ENCODE results near the gene PCGF2.

The PCGF2 gene

DNA sequence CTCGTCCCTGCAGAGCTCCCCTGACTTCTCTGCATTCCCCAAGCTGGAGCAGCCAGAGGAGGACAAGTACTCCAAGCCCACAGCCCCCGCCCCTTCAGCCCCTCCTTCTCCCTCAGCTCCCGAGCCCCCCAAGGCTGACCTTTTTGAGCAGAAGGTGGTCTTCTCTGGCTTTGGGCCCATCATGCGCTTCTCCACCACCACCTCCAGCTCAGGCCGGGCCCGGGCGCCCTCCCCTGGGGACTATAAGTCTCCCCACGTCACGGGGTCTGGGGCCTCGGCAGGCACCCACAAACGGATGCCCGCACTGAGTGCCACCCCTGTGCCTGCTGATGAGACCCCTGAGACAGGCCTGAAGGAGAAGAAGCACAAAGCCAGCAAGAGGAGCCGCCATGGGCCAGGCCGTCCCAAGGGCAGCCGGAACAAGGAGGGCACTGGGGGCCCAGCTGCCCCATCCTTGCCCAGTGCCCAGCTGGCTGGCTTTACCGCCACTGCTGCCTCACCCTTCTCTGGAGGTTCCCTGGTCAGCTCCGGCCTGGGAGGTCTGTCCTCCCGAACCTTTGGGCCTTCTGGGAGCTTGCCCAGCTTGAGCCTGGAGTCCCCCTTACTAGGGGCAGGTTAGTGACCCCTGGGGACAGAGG, 31.6 kb downstream of the PCGF2 start:
- no peak for DNase-seq

DNA sequence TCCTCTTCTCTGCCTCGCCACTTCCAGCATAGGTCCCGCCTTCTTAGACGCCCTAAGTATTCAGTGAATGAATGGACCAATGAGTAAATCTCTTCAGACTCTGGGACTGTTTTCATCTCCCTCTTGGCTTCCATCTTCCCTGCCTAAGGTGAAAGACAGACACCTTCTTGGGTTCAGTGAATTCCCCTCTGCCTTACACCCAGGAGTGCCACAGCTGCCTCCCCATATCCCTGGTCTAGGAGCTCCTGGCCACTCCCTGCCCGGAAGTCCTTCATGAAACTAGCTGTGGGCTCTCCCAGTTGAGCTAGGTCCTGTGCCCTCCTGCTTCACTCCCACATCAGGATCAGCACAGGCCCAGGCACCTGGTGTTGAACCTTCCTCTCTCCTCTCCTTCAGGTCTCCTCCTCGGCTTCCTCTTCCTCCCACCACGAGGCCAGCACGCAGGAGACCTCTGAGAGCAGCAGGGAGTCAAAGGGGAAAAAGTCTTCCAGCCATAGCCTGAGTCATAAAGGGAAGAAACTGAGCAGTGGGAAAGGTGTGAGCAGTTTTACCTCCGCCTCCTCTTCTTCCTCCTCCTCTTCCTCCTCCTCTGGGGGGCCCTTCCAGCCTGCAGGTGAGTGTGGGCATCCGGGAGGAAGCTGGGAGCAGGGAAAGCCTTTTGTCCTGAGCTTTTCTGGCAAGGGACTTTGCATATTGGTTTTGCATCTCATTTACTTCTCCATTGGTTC, 32.8 kb downstream of the PCGF2 start:
- no peak for DNase-seq

DNA sequence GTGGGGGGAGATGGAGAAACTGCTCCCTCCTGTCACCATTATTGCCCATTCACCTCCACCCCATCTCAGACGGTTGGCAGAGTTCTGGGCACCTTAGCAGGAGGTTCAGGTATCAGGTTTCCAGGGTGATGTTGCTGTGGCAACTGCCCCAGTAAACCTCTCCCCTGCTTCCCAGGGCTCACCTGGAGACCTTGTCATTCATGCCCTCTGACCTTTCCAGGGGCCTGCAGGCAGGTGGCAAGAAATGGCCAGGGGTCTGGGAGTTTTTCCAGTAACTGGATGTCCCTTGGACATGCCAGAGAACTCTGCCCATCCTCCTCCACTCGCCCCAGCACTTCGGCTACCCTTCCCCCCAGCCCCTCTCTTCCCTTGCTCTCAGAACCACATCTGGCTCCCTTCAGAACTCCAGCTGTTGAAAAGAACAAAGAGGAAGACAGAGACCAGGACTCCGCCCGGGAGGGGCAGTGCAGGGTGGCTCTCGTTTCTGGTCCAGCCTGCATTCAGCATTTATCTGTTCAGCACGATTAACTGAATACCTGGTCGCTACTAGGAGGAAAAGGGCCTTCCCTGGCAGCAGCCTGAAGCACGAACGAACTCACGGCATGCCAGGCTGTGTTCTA, 34.6 kb downstream of the PCGF2 start:
- DNase-seq, result peak; percentile 35

DNA sequence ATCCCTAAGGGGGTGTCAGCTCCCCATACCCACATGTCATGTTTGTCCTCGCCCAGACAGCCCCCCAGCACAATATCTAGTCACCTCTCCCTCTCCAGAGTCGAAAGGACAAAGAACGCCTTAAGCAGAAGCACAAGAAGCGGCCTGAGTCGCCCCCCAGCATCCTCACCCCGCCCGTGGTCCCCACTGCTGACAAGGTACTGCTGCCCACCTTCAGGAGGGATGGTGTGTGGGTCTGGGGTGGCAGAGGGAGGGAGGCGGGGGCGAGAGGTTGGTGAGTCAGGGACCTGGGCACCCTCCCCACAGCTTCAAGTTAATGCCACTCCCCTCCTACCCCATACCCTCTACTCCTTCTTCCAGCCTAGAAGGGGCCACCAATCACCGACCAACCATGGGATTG, 35.5 kb downstream of the PCGF2 start:
- no peak for DNase-seq

DNA sequence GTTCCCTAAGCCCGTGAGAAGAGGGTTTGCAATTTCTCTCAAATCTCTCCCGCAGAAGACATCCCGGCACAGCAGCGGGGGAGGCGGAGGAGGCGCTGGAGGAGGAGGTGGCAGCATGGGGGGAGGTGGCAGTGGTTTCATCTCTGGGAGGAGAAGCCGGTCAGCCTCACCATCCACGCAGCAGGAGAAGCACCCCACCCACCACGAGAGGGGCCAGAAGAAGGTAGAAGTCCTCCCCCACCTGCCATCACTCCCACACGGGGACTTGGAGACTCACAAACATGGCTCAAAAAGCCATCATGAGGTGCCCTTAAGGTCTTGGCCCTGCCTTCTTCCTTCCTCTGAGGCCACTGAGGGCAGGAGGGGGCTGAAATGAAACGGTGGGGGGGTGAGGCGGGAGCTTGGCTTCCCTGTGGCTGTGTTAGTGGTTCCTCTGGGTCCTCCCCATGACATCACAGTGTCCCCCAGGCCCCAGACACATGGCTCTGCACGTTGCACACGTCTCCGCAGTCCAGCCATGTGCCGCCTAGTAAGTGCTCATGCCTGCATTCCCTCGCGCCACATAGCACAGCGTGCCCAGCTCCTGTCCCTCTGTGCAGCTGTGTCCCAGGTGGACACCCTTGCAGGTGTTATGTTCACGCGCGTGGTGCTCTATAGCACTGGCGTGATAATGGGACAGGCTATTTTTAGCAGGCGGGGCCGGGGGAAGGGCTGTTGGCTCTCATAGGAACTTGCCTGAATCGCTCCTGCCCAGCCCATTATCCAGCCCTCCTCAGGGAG, 36.2 kb downstream of the PCGF2 start:
- no peak for DNase-seq

DNA sequence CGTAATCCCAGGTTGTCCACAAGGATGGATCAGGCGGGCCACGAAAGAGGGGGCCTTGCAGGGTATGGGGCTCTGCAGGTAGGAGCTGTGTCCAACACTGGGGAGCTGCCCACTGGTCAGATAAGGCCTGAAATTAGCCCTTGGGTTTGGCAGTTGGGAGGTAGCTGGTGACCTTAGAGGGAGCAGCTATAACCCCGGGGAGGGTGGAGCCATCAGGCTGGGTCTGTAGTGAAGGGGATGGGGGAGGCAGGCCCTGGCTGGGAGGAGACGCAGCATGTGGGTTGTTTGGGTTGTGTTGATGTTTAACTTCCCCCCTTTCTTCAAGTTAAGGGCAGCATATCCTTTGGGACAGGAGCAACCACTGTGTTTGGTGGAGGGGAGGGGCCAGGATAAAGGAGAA, 37.2 kb downstream of the PCGF2 start:
- DNase-seq, result no peak

DNA sequence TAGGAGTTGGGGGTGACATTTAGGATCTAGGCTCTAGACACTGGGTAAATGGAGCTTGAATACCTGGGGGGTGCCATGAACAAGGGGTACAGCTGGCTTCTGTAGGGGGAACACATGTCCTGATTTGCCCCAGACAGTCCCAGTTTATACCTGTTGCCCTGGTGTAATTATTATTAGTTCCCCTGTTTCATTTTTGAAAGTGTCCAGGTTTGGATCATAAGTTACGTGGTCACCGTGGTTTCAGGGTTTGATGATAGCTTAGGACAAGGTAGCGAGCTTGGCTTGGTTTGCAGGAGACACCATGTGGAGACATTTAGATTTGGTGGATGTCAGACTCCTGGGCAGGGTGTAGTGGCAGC, 37.6 kb downstream of the PCGF2 start:
- DNase-seq, result no peak

DNA sequence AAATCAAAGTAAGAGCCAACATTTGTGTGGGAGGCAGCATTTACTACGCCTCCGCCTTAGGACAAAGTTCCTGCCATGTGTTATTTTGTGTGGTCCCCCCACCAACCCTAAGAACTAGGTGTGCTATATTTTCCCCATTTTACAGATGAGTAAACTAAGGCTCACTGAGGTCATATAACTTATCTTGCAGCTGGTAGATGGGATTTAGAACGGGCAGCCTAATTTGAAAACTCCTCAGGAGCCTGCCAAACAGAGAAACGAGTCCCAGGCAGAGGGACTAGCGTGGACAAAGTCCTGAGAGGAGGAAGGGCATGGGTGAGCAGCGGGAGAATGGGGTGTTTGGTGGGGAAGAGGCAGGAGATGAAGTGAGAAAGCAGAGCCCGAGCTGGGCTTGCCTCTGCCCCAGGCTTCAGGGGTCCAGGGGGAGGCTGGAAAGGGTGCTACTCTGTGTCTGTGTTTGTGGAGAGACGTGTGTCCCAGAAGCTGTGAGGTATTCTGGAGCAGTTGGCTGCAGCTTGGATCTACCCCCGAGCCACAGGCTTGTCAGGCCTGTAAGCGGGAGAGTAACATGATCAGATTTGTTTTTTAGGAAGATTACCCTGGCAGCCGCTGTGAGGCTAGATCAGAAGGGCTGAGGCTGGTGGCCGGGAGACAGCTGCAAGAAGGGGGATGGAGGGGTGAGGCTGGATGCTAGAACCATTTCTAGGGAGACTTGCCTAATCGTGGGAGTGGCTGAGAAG, 38.1 kb downstream of the PCGF2 start:
- no peak for DNase-seq

DNA sequence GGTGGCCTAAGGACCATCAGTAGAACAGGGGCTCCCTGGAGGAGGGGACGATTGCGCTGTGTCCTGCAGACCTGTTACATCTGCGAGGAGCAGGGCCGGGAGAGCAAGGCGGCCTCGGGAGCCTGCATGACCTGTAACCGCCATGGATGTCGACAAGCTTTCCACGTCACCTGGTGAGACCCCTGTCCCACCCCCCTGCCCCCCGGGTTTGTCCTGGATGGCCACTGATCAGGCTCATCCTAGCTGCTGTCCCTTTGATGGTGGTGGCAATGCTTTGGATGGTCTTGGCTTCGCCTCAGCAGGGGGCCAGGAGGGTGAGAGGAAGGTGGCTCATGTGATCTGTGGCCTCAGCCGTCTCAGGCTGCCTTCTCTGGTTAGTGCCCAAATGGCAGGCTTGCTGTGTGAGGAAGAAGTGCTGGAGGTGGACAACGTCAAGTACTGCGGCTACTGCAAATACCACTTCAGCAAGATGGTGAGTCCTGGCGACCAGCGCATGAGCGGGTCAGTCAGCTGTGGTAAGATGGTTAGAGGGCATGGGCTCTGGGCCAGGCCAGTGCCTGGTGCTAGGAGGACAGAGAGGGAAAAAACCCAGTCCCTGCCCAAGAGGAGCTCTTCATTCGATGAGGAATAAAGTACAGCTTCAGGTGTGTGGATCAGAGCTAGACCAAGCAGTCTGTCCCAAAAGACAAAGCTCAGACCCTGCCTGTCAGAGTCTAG, 38.9 kb downstream of the PCGF2 start:
- DNase-seq, result no peak

DNA sequence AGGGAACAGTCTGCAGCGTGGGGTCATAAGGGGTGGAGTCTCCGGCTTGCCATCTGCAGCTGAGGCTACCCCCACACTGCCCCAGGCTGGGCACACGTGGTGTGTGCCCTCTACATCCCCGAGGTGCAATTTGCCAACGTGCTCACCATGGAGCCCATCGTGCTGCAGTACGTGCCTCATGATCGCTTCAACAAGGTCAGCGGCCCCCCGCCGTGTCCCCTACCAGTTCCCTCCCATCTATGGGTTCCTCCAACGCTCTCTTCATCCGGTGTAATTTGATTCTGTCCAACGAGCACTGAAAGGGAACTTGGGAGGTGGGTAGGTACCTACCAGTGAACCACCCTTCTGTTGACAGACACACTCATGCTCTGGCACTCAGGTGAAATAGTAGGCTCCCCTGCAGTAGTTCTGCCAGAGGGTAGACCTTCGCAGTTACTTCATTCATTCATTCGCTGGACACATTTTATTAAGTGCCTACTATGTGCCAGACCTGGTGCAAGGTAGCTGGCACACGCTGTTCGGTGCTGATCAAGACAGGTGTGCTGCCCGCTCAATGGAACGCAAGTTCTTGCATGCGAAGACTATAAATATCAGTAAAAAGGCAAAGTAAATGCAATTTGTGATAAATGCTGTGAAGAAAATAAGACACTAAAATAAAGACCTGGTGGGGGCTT, 40.3 kb downstream of the PCGF2 start:
- DNase-seq, result peak; percentile 91

DNA sequence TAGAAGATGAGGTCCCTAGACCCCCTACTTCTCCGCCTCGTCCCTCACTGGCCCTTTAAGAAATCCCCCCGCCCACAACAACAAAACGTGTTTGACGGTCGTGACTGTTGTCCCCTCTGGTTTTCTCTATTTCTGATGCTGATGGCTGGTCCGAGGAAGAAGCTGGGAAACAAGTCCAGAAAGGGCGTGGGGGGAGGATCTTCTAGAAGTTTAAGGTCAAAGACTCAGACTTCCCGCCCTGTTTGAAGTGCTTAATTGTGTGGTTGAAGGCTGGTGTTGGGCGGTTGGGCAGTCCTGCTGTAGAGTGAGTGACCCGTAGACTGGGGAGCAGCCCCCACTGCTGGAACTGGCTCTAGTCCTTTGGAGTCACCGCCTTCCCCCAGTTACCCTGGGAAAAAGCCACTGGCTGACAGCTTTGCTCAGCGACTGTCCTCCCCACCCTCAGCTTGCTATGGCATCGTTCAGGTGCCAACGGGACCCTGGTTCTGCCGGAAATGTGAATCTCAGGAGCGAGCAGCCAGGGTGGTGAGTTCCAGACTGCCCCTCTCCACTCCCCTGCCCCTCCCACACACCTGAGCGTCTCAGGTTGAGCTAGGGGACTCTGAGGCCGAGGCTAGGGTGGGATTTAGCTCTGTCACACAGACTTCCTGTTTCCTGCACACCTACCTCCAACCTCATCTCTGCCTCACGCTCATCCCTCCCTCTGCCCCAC, 41.5 kb downstream of the PCGF2 start:
- DNase-seq, result peak; percentile 61

DNA sequence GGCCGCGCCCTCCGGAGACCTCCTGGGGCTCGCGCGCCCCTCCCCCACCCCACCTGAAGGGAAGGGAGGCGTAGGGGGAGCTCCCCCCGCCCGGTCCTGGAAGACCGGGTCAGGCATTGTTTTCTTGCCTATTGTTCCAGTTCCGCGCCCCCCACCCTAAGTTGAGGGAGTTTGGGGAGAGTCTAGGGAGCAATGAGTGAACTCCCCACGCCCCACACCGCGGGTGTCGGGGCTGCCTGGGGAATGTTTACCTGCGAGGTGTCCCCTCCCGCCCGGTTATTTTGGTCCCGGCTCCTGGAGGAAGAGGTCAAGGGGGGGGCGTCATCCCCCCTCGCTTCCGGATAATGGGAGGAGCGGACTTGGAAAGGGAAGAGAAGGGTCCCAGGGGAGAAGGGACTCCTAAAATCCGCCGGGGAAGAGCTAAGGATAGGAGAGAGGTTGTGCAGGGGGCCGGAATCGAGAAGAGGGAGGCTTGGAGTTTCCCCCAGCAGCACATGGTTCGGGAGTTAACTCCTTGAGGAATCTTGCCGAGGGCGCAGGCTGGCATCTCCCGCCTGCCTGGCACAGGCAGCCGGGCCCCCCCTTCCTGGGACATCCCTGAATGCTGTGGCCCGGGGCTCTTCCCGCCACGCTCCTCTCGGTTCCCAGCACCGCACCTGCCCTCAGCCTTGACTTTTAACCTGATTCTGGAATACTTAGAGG, 42.2 kb downstream of the PCGF2 start:
- DNase-seq, result peak; percentile 90

DNA sequence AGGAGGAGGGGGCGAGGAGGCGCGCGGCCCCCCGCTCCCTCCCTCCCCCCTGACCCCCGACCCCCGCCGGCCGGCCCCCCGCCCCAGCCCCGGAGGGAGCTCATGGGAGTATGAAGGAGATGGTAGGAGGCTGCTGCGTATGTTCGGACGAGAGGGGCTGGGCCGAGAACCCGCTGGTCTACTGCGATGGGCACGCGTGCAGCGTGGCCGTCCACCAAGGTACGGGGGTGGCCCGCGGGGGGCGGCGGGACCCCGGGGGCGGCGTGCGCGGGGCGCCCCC, 42.7 kb downstream of the PCGF2 start:
- DNase-seq, result no peak

DNA sequence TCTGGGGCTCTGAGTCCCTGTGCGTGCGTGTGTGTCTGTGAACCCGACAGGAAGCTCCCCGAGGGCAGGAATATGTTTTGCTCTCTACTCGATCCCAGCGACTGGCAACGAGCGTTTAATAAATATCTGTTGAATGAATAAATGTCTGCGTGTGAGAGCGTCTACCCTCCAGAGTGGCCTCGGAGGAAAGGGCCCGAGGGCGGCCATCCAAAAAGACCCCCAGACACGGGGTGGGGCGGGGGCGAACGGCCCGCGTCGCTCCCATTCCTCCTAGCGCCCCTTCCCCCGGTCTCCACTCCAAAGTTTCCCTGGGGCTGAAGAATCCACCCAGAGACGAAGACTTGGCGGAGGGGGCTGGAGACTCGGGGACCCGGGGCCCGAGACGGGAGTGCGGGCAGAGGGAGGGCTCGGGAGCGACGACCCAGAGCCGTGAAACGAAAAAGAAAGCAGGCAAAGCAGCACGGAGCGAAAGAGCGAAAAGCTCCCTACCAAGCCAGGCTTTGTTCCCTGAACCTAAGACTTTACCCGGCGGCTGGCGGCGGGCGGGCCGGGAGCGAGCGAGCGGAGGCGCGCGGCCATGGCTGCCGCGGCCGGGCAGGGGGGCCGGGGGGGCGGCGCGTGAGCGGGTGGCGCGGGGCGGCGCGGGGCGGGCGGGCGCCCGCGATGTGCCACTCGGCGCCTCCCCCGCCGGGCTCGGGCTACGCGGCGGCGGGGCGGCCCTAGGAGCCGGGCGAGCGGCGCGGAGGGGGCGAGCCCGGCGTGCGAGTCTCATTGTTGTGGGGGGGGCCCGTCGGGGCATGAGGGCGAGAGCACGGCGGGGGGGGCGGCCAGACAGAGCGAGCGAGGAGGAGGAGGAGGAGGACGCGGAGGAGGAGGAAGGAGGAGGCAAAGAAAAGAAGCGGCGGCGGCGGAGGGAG, 43.3 kb downstream of the PCGF2 start, which contains the start of gene MLLT6:
Gene MLLT6 (plus strand): TSS at position 668 of the 917 bp plus-strand sequence. CDS start 360 bp downstream, outside the sequence.
- DNase-seq, result peak; percentile 94

DNA sequence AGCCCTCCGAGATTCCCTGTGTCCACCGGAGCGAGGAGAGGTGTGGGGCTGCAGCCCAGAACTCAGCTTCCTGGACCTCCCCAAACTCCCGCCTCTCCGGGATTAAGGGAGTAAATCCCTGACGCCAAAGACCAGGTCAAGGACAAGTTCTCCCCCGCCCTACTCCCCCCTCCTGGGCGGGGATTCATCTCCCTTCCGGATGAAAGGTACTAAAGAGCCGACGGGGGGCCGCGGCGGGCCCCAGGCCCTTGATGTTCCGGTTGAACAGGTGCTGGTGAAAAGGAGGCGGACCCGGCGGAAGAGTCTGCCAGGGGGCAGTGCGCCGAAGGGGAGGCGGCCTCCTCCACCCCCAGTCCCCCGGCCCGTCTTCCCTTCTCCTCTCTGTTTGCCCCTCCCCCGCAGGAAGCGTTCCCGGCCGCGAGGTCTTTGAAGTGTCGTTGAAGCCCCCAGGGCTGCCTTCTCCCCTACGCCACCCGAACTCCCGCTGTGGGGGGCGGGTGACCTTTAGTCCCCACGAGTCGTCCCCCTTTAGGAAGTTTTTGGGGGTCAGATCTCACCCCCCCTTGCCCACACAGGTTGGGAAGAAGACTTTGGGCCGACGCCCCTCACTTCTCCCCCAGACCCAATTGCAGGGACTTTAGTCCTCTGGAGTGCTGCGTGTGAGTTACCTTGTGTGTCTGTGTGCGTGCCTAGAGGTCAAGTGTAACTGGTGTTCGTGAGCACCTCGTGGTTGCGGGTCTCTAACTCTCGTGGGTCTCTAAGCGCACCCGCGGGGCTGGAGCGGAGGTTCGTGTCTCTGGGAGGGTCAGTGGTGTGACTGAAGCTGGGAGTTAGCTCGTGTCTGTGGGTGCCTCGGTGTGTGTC, 44.2 kb downstream of the PCGF2 start:
- peak; percentile 98 for DNase-seq

DNA sequence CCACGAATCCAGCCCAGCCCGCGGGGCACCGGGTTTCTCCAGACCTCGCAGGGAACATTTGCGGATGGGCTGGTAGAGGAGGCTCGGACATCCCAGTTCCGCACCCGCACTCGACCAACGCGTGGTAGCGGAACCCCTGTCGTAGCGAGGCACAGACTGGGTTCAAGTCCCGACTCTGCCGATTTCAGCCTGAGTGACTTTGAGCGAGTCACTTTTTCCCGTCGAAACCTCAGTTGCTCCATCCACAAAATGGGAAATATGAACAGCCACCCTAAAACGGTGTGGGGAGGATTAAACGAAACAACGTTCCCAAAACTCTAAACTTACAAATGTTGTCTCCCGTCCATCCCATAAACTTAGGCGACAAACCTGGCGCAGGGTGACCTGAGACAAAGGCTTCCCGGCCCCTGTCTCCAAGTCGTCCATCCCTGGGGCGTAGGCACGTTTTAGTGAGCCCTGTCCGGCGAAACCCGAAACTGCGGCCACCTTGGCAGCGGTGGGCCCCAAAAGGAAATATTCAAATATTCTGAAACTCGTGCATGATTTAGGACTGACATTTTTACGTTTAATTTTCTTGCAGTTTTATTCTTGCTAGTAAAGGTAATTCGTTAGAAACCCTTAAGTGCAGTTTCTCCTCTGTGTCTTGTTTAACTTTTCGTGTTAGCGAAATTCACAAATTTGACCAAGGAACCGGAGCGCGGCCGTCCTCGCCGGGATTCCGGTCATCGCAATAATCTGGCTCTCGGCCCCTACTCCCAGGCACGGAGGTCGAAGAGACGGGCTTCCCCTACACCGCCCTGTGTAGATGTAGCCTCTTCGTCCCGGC, 45.0 kb downstream of the PCGF2 start:
- DNase-seq, result peak; percentile 52
